Adrenal gland (tissue), 12 donors: ENCODE results near the gene IFRD2. TPM values are rescaled to one million over a fixed set of nuclear protein-coding genes. Genes with fewer than 3 reads are reported as not detected.

Experiments used
- DNase-seq, 7 donors: peaks; one replicate each; pipeline ENCODE4 v3.0.0-alpha.2; 2019 to 2020
- H3K27ac ChIP-seq, 5 donors: fragments of 200-600 bp; sonication (generic) in 4 of 5; 1 replicate in 3 of 5; 2 replicates in 2 of 5; pipeline versions ENCODE4 v1.5.1 to v1.8.0; 2016 to 2020; ENCODE audit warnings: mild to moderate bottlenecking in 1 of 5
- H3K27me3 ChIP-seq: fragments of 200-600 bp; 2 replicates; pipeline ENCODE4 v1.8.0; 2021
- H3K36me3 ChIP-seq, 2 donors: fragments of 200-600 bp; replicated peaks in 1 of 2; 1 replicate in 1 of 2; 2 replicates in 1 of 2; pipeline versions ENCODE4 v1.5.1 to v1.8.0; 2018 to 2022
- H3K4me1 ChIP-seq, 2 donors: fragments of 200-600 bp; replicated peaks in 1 of 2; 1 replicate in 1 of 2; 2 replicates in 1 of 2; pipeline versions ENCODE4 v1.5.1 to v1.8.0; 2018 to 2021
- H3K4me3 ChIP-seq, 4 donors: fragments of 200-600 bp; sonication (generic) in 3 of 4; one replicate each; pipeline ENCODE4 v1.5.1; 2016 to 2018
- H3K9me3 ChIP-seq, 3 donors: fragments of 200-600 bp; sonication (generic) in 1 of 3; replicated peaks in 1 of 3; 1 replicate in 2 of 3; 2 replicates in 1 of 3; pipeline versions ENCODE4 v1.5.1 to v1.8.0; 2016 to 2021
- POLR2A ChIP-seq, 2 donors: fragments of 450-650 bp; IDR thresholded peaks; one replicate each; pipeline ENCODE4 v1.6.1; 2017; ENCODE audit warnings: antibody characterized with exemption in 2 of 2, mild to moderate bottlenecking in 2 of 2, moderate library complexity in 1 of 2
- WGBS, 4 donors: extraction: QIAGEN DNeasy Blood & Tissue Kit in 2 of 4; methylation state at CpG; one replicate each; pipeline versions ENCODE4 v1.1.5 to v1.1.7; 2013 to 2017; 5-methylcytosine and 5-hydroxymethylcytosine counted together
- intact Hi-C, 2 donors: fragments of 100-400 bp; cut with DNase I; formaldehyde crosslinking; loops; one replicate each; pipeline versions ENCODE4 v1.14.1 to v1.15.0; 2022 to 2023
- polyA plus RNA-seq, 3 donors: library from polyadenylated mRNA; stranded (reverse); fragments of 200-250 nt in 2 of 3; fragments of 350-450 nt in 1 of 3; fragmentation: Illumina TruSeq in 1 of 3; extraction: RNeasy Lipid Tissue Mini Kit (QIAGEN cat#74804) in 1 of 3; gene quantifications; one replicate each; pipeline ENCODE4 v1.2.3, GENCODE V29; 2013 to 2014
- total RNA-seq, 9 donors: library from RNA; depleted of rRNA in 4 of 9; stranded (reverse); fragments of >200 nt in 4 of 9; fragments of 120-200 nt in 1 of 9; fragmentation: NEBNext Ultra II Directional in 1 of 9; extraction: Animal tissue kit (Norgen Biotek cat#: 25700) in 1 of 9; gene quantifications; one replicate each; pipeline versions ENCODE4 v1.1.0 to v1.2.4, GENCODE V29; 2013 to 2023
- TF ChIP-seq, protein P1 (sequence below), 6 experiments: fragments of 450-650 bp in 4 of 6; fragments of 200-600 bp in 2 of 6; sonication (generic) in 1 of 6; IDR thresholded peaks; 1 replicate in 5 of 6; 2 replicates in 1 of 6; pipeline versions ENCODE4 v1.5.1 to v1.8.0; 2016 to 2021; ENCODE audit warnings: antibody characterized with exemption in 6 of 6, mild to moderate bottlenecking in 2 of 6, moderate library complexity in 1 of 6
- donor health status: healthy with polysubstance abuse.
- donor health status: Bipolar disorder and iron deficiency.
- donor health status: DM: yes; HTN: yes; CAD: no.
- donor health status: DM: no; HTN: no; CAD: no.
- donor health status: DM: no; HTN: no; CAD: no.
- donor health status: DM: yes; HTN: yes; CAD: no.

The IFRD2 gene
- total and polyA plus RNA-seq, 12 donors = 31.6 to 182 (median 56.8) TPM

DNA sequence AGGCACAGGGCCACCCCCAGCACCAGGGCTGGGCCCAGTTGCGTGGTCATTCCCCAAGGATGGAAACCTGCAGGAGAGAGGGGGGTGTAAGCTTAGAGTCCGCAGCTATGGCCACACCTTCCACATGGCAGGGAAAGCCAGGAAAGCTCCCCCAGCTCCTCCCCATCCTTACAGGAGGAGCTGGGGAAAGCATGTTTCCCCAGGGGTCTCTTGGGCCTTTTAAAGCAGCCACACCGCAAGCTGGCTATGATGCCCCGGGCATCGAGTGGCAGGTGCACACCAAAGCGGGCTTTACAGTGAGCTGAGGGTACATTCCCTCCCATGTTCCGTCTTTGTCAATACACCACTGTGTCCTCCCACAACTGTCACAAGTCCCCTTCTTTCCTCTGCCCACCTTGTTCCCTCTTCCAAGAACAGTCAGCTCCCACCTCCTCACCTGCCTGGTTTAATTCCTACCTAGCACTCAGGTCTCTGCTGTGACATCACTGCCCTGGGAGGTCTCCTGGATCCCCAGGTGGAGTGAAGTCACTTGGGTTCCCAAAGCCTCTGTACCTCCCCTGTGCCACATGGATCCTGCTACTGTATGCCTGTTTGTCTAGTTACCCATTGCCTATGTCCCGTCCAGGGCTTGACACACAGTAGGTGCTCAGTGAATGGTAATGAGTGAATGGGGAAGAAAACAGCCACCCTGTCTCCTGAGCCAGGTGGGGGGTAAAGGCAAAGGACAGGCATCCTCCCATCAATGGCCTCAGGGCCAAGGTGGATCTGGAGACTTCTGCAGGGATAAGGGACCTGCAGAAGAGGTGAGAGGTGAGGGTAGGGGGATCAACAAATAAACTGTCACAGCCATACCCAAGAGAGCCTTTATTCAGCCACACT is 3.6 kb upstream of the IFRD2 start:
- no peak overlapping the region for H3K4me3 ChIP-seq
- no peaks in the 10 kb centered on the region for H3K9me3 ChIP-seq
- 80 to 90% (median 87%) methylated on average over 8 of the region's 8 CpGs for WGBS, 4 donors
- peaks cover 32 to 44% of the 10 kb centered on the region in 2 donors for H3K4me1 ChIP-seq
- no peaks in the 10 kb centered on the region for H3K36me3 ChIP-seq
- no peak for DNase-seq
- intact Hi-C loops = no loop called here
- no peak overlapping the region for H3K27ac ChIP-seq
- no peaks in the 10 kb centered on the region for H3K27me3 ChIP-seq
- no peak for TF ChIP-seq POLR2A (IDR thresholded peaks at IDR 0.05)
- TF ChIP-seq, protein P1, sequence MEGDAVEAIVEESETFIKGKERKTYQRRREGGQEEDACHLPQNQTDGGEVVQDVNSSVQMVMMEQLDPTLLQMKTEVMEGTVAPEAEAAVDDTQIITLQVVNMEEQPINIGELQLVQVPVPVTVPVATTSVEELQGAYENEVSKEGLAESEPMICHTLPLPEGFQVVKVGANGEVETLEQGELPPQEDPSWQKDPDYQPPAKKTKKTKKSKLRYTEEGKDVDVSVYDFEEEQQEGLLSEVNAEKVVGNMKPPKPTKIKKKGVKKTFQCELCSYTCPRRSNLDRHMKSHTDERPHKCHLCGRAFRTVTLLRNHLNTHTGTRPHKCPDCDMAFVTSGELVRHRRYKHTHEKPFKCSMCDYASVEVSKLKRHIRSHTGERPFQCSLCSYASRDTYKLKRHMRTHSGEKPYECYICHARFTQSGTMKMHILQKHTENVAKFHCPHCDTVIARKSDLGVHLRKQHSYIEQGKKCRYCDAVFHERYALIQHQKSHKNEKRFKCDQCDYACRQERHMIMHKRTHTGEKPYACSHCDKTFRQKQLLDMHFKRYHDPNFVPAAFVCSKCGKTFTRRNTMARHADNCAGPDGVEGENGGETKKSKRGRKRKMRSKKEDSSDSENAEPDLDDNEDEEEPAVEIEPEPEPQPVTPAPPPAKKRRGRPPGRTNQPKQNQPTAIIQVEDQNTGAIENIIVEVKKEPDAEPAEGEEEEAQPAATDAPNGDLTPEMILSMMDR (IDR thresholded peaks at IDR 0.05) = no peak

DNA sequence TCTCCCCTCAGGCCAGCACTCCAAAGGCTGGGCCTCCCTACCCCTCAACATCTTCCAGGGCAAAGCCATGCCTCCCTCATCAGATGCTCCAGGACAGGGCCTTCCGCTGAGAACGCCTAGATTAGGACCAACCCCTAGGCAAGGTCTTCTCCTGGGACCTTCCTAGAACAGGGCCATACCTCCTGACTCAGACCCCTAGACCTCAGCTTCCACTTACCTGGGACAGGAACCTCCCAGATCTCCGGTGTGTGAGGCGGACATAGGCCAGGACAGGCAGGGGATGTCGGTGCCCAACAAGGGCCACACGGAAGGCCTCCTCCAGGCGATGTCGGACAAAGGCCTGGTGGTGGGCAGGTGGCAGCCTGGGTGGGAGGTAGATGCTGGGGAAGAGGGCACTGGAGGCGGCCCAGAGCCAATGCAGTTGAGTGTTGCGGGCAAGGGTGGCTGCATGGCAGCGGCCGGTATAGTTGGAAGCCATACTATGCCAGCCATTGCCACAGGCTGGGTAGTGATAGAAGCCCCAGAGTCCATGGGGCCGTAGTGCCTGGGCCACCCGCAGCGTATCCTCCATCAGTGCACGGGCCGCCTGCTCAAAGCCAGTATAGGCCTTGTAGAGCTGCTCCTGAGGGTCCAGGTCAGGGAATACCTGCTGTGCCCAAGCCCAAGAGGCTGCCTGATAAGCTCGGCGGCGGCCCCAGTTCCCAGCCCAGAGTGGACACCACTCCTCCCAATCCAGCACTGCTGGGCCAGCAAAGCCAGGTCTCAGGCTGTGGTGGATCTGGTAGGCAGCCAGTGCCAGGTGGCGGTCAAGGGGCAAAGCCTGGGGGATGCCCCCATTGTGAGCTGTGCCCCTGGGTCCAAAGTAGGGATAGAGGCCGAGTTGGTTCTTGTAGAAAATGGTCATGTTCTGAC is 2.5 kb upstream of the IFRD2 start:
- WGBS, 4 donors = 87 to 94% (median 92%) methylated on average over 2 to 22 of the region's 22 CpGs
- no peak for DNase-seq
- Histone ChIP-seq H3K4me1 (peaks cover 22 to 34% of the 10 kb centered on the region in 2 donors), H3K36me3 (peaks cover 0 to 5% of the 10 kb centered on the region in 2 donors), H3K4me3 (no peak overlapping the region), H3K9me3 (no peaks in the 10 kb centered on the region), H3K27me3 (no peaks in the 10 kb centered on the region), H3K27ac (peak overlapping the region in 1 of 5 donors; percentile 92)
- intact Hi-C loops = no loop called here
- TF ChIP-seq, protein P1 (IDR thresholded peaks at IDR 0.05) = no peak
- no peak for TF ChIP-seq POLR2A (IDR thresholded peaks at IDR 0.05)

DNA sequence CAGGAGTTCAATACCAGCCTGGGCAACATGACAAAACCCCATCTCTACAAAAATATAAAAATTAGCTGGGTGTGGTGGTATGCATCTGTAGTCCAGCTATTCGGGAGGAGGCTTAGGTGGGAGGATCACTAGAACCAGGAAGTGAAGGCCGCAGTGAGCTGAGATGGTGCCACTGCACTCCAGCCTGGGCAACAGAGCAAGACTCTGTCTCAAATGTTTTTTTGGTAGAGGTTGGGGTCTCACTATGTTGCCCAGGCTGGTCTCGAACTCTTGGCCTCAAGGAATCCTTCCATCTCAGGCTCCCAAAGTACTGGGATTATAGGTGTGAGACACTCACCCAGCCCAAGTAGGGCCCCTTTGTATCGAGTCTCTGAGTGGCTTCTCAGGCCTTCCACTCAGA is 1.9 kb upstream of the IFRD2 start:
- intact Hi-C loops = no loop called here
- Histone ChIP-seq H3K9me3 (no peaks in the 10 kb centered on the region), H3K4me1 (peaks cover 19 to 32% of the 10 kb centered on the region in 2 donors), H3K27ac (peak overlapping the region in 3 of 5 donors; percentile 65 to 92 (median 82)), H3K27me3 (no peaks in the 10 kb centered on the region), H3K36me3 (peaks cover 0 to 11% of the 10 kb centered on the region in 2 donors), H3K4me3 (no peak overlapping the region)
- no peak for TF ChIP-seq POLR2A (IDR thresholded peaks at IDR 0.05)
- WGBS, 4 donors = 82 to 92% (median 85%) methylated on average over 2 to 4 of the region's 4 CpGs
- DNase-seq = no peak

- TF ChIP-seq, protein P1 (IDR thresholded peaks at IDR 0.05) = no peak
- TF ChIP-seq POLR2A (IDR thresholded peaks at IDR 0.05) = peak in 1 of 2 donors; percentile 39
- H3K4me3 ChIP-seq = peak overlapping the region in 1 of 4 donors; percentile 80
Measured at GRCh38 chr3:50293079-50293801, 1.0 kb upstream of the IFRD2 start.

More at GRCh38 chr3:50293079-50293801, 1.0 kb upstream of the IFRD2 start:
- WGBS, 4 donors = 62 to 68% (median 65%) methylated on average over 10 to 12 of the region's 12 CpGs
- Histone ChIP-seq H3K27me3 (no peaks in the 10 kb centered on the region), H3K9me3 (no peaks in the 10 kb centered on the region), H3K36me3 (peaks cover 0 to 20% of the 10 kb centered on the region in 2 donors), H3K4me1 (peaks cover 19 to 25% of the 10 kb centered on the region in 2 donors), H3K27ac (peak overlapping the region; percentile 23 to 92 (median 65))
- DNase-seq = peak in 5 of 7 donors; percentile 44 to 72 (median 65)
- intact Hi-C loops = no loop called here
